Endothelial cell of hepatic sinusoid (primary cell): ENCODE results near the gene ZNF311.

Source experiments
- in situ Hi-C: cut with HindIII; loops from 2 replicates; pipeline ENCODE4 v1.10.0; 2017; ENCODE audit warnings: low sequenced_read_pairs

ZNF311 gene

GRCh38 chr6:28958561-28959243, 46.4 kb downstream of the ZNF311 start:
- in situ Hi-C loops: loop anchor here (5.0 to 10.0 kb wide), 2 partner anchors 66 to 96 kb away; no protein-coding TSS in a partner anchor

GRCh38 chr6:28957795-28958314, 47.3 kb downstream of the ZNF311 start:
- in situ Hi-C loops: loop anchor here (5.0 to 10.0 kb wide), 2 partner anchors 67 to 96 kb away; no protein-coding TSS in a partner anchor

- in situ Hi-C loops: loop anchor here (5.0 to 10.0 kb wide), 2 partner anchors 68 to 94 kb away; no protein-coding TSS in a partner anchor
Measured at GRCh38 chr6:28956331-28956730, 48.8 kb downstream of the ZNF311 start.

GRCh38 chr6:28953585-28954258, 51.4 kb downstream of the ZNF311 start:
- in situ Hi-C loops: loop anchor here (10.0 kb wide), 1 partner anchor 71 kb away; no protein-coding TSS in a partner anchor

- in situ Hi-C loops: loop anchor here (10.0 kb wide), 1 partner anchor 72 kb away; no protein-coding TSS in a partner anchor
Measured at GRCh38 chr6:28953039-28953584, 52.0 kb downstream of the ZNF311 start.

GRCh38 chr6:28949656-28950195, 55.4 kb downstream of the ZNF311 start:
- in situ Hi-C loops: loop anchor here (10.0 kb wide), 1 partner anchor 75 kb away; no protein-coding TSS in a partner anchor

GRCh38 chr6:28948782-28949486, 56.2 kb downstream of the ZNF311 start:
- in situ Hi-C loops: no loop called here

- in situ Hi-C loops: no loop called here
Measured at GRCh38 chr6:28947831-28948270, 57.3 kb downstream of the ZNF311 start.

- in situ Hi-C loops: no loop called here
Measured at GRCh38 chr6:28947067-28947765, 57.9 kb downstream of the ZNF311 start.

GRCh38 chr6:28945349-28945748, 59.8 kb downstream of the ZNF311 start:
- in situ Hi-C loops: no loop called here
